Lower lobe of right lung (tissue), 2 donors: Measurements from ENCODE around the gene HIF1A. TPM values are rescaled to one million over a fixed set of nuclear protein-coding genes. Genes with fewer than 3 reads are reported as not detected.
A peak's percentile ranks its signal among the peaks of the same experiment; 100 is the strongest.

Experiments used
- ATAC-seq, 2 donors: fragments of 200-7000 bp; cut with Tn5 transposase; one replicate each; pipeline ENCODE4 v1.9.1; 2020 to 2022; ENCODE audit warnings: mild to moderate bottlenecking in 2 of 2, moderate library complexity in 2 of 2
- DNase-seq: peaks from one replicate; pipeline ENCODE4 v3.0.0-alpha.2; 2020
- H3K27ac ChIP-seq: fragments of 200-600 bp; one replicate; pipeline ENCODE4 v1.8.0; 2022
- H3K27me3 ChIP-seq: fragments of 200-600 bp; one replicate; pipeline ENCODE4 v1.8.0; 2022; ENCODE audit warnings: low read depth
- H3K36me3 ChIP-seq: fragments of 200-600 bp; one replicate; pipeline ENCODE4 v1.8.0; 2022; ENCODE audit warnings: mild to moderate bottlenecking
- H3K4me1 ChIP-seq: fragments of 200-600 bp; one replicate; pipeline ENCODE4 v1.8.0; 2022
- H3K4me3 ChIP-seq: fragments of 200-600 bp; one replicate; pipeline ENCODE4 v1.8.0; 2022; ENCODE audit warnings: mild to moderate bottlenecking
- H3K9me3 ChIP-seq: fragments of 200-600 bp; one replicate; pipeline ENCODE4 v1.8.0; 2022
- intact Hi-C: fragments of 100-400 bp; cut with DNase I; formaldehyde crosslinking; loops from one replicate; pipeline ENCODE4 v1.11.0; 2022
- total RNA-seq: library from RNA; stranded (reverse); fragmentation: NEBNext Ultra II Directional; extraction: Animal tissue kit (Norgen Biotek cat#: 25700); gene quantifications from one replicate; pipeline ENCODE4 v1.2.1, GENCODE V29; 2021
- TF ChIP-seq, protein P1 (sequence below): fragments of 200-600 bp; IDR thresholded peaks from one replicate; pipeline ENCODE4 v1.8.0; 2022; ENCODE audit warnings: antibody characterized with exemption, mild to moderate bottlenecking
- donor health status: DM: no; HTN: yes; CAD: no; lungs with severe emphysema.

HIF1A gene
- total RNA-seq, 1 donor from 2014 or later: 68.6 TPM

DNA sequence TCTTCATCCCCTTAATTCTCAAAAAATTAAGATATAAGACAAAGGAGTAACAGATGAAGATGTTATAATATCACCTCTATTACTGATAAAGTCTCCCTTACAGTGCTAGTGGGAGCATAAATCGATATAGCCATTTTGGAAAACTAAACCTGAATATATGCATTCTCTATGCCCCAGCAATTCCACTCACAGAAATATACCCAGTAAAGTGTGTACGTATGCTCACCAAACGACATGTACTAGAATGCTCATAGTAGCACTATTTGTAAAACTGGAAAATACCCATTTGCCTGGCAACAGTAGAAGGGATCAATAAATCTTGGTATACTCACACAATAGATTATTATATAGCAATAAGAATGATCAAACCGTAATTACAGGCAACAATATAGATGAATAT lies 44.0 kb upstream of the HIF1A start:
- no peaks in the 10 kb centered on the region for H3K9me3 ChIP-seq
- TF ChIP-seq, protein P1, sequence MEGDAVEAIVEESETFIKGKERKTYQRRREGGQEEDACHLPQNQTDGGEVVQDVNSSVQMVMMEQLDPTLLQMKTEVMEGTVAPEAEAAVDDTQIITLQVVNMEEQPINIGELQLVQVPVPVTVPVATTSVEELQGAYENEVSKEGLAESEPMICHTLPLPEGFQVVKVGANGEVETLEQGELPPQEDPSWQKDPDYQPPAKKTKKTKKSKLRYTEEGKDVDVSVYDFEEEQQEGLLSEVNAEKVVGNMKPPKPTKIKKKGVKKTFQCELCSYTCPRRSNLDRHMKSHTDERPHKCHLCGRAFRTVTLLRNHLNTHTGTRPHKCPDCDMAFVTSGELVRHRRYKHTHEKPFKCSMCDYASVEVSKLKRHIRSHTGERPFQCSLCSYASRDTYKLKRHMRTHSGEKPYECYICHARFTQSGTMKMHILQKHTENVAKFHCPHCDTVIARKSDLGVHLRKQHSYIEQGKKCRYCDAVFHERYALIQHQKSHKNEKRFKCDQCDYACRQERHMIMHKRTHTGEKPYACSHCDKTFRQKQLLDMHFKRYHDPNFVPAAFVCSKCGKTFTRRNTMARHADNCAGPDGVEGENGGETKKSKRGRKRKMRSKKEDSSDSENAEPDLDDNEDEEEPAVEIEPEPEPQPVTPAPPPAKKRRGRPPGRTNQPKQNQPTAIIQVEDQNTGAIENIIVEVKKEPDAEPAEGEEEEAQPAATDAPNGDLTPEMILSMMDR: no peak
- DNase-seq: no peak
- no peak for ATAC-seq
- H3K4me1 ChIP-seq: peaks cover 12% of the 10 kb centered on the region
- no peak overlapping the region for H3K27ac ChIP-seq
- no peaks in the 10 kb centered on the region for H3K36me3 ChIP-seq
- no peaks in the 10 kb centered on the region for H3K27me3 ChIP-seq
- no peak overlapping the region for H3K4me3 ChIP-seq
- intact Hi-C loops: no loop called here

DNA sequence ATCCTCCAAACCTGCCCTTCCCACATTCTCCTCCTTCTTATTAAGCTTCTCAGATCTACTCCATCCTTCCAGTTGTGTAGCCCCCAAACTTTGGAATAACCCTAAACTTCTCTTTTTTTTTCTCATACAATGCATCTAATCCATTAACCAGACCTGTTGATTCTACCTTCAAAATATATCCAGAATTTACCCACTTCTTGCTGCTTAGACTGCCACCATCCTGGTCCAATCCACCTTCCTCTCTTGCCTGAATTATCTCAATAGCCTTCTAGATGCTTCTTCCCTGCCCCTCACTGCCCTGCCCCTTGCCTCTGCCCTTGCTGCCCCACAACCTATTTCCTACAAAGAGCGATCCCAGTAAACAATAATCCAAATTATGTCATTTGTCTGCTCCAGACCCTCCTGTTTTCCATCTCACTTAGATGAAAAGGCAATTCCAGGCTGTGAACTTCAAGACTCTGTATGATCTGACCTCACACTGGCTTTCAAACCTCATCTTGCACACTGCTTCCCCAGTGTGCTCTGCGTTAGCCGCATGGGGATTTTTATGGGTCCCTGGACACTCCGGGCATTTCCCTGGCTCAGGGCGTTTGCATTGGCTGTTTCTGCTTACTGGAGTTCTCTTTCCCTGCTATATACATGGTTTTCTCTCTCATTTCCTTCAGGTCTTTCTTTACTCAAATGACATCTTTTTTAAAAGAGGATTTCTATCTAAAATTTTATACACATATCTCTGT lies 42.6 kb upstream of the HIF1A start:
- no peaks in the 10 kb centered on the region for H3K9me3 ChIP-seq
- no peak for DNase-seq
- H3K36me3 ChIP-seq: no peaks in the 10 kb centered on the region
- no peaks in the 10 kb centered on the region for H3K27me3 ChIP-seq
- no peak overlapping the region for H3K27ac ChIP-seq
- peaks cover 12% of the 10 kb centered on the region for H3K4me1 ChIP-seq
- no peak for ATAC-seq
- TF ChIP-seq, protein P1: no peak
- no peak overlapping the region for H3K4me3 ChIP-seq
- intact Hi-C loops: no loop called here

DNA sequence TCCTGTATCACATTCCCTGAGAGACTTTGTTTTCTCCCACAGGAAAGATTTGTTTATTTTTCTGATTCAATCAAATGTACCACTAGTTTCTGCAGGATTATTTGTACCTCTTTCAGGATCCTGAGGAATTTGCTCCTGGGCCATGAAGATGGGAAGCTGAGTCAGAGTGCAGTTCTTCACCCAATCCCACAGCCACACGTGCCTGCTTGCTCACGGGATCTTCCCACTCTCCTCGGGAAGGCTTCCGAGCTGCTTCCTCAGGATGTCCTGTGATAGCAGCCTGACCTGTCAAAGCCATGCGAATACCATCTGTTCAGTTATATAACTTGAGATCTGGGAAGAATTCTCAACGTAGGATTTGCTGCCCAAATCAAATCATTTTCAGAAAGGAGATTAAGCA lies 41.8 kb upstream of the HIF1A start:
- Histone ChIP-seq H3K36me3 (no peaks in the 10 kb centered on the region), H3K27ac (no peak overlapping the region), H3K9me3 (no peaks in the 10 kb centered on the region), H3K27me3 (no peaks in the 10 kb centered on the region), H3K4me3 (no peak overlapping the region), H3K4me1 (peaks cover 12% of the 10 kb centered on the region)
- TF ChIP-seq, protein P1: no peak
- ATAC-seq: peak in 1 of 2 donors; percentile 53
- intact Hi-C loops: no loop called here
- DNase-seq: no peak

DNA sequence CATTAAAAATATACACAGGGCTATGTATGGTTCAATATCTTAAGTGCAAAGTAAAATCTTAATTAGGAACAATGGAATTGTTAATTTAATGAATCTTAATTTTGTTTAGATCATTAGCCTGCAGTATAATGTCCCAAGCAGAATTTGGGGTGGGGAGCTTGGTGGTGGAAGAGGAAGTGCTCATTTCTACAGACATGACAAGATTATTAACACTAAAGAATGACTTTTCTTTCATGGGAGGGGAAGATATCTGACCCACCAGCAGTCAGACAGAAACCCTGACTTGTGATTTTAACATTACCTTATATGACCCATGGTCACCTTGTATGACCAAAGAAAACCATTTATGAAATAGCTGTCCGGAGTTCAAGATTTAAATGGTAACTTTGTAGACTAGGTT lies 41.3 kb upstream of the HIF1A start:
- Histone ChIP-seq H3K4me3 (no peak overlapping the region), H3K9me3 (no peaks in the 10 kb centered on the region), H3K36me3 (no peaks in the 10 kb centered on the region), H3K4me1 (peaks cover 12% of the 10 kb centered on the region), H3K27me3 (no peaks in the 10 kb centered on the region), H3K27ac (no peak overlapping the region)
- intact Hi-C loops: no loop called here
- TF ChIP-seq, protein P1: no peak
- no peak for ATAC-seq
- no peak for DNase-seq

DNA sequence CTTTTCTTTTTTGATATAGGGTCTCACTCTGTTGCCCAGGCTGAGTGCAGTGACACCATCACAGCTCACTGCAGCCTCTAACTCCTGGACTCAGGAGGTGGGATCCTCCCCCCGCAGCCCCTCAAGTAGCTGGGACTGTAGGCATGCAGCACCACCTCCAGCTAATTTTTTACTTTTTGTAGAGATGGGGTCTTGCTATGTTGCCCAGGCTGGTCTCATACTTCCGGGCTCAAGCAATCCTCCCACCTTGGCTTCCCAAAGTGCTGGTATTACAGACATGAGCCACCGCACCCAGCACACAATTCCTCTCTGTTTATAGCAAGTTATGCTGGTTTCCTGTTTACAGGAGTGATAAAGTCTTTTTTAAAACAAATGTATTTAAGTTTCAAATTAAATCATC lies 39.5 kb upstream of the HIF1A start:
- no peak for ATAC-seq

More for the DNA sequence above, 39.5 kb upstream of the HIF1A start:
- Histone ChIP-seq H3K4me3 (no peak overlapping the region), H3K9me3 (no peaks in the 10 kb centered on the region), H3K27me3 (no peaks in the 10 kb centered on the region), H3K27ac (no peak overlapping the region), H3K36me3 (no peaks in the 10 kb centered on the region), H3K4me1 (peaks cover 18% of the 10 kb centered on the region)
- no peak for DNase-seq
- intact Hi-C loops: no loop called here
- TF ChIP-seq, protein P1: no peak
